Raji (cell line): ENCODE results near the gene SIPA1L3.

ENCODE experiments used
- POLR2A ChIP-seq: IDR thresholded peaks from 2 replicates; pipeline ENCODE4 v1.6.1; 2011; ENCODE audit warnings: low read depth, low read length, control low read depth; ENCODE audit not compliant: insufficient read depth

Gene SIPA1L3

DNA sequence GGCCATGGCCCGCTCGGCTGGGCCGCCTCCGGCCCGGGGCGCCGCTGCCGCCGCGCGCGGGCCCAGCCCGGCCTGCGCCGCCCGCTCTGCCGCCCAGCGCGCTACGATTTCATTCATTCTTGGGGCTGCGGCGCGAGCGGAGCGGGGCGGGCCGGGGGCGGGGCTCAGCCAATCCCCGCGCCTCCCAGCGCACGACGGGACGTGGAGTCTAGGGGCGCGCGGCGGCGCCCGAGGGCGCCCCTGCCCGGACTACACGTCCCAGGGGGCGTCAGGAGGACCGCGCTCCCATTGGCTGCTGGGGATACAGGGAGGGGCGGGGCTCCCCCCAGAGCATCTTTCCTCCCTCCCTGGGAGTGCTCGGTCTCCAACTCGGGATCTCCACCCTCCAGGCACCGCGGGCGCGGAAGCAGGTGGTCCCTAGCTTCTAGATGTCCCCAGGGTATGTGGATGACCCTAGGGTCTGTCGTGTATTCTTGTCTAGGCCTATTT, 322.6 kb downstream of the SIPA1L3 start:
- peak; percentile 55 for TF ChIP-seq POLR2A

DNA sequence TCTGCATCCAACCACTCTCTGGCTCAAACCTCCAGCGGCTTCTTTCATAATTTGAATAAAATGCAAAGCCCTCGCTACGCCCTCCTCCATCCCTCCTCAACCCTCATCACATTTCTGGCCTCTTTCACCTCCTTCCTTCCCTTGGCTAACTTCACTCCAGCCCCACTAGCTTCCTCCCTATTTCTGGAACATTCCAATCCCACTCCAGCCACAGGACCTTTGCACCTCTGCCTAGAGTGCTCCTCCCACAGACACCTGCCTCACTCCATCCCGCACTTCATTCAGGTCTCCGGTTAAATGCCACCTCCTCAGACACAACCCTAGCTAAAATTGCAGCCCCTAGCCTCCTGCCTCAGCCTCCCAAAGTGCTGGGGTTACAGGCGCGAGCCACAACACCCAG, 324.9 kb downstream of the SIPA1L3 start:
- TF ChIP-seq POLR2A: no peak

DNA sequence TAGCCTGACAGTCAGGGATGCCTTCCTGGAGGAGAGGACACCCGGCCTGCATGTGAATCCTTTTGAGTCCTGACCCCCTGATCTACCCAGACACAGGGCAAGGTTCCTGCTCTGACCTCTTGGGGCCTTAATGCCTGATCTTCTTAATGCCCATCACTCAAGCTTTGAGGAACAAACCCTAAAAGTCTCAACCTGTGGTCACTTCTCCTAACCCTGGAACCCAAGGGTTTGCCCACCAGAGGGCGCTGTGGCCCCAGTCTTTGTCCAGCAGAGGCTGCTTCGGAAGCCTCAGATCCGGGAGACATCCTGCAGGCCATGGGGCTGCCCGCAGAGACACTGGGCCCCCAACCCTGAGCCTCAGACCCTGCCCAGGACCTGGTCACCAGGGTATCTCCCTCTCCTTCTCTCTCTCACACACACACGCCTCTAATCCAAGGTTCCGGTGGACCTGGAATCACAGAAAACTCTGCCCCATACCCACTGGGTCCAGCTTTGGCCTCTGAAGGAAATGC, 326.8 kb downstream of the SIPA1L3 start:
- no peak for TF ChIP-seq POLR2A

DNA sequence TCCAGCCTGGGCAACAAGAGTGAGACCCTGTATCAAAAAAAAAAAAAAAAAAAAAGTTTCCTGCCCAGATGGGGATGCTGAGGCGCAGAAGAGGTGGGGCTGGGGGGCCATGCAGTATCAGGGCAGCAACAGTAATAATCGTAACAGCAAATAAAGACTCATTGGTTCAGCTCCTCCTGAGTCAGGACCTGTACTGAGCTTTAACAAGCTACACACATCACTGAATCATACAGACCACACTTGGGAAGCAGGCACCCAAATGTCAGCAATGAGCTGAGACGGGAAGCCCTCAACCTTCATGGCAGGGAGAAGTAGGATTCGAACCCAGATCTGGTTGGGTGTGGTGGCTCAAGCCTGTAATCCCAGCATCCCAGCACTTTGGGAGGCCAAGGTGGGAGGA, 327.6 kb downstream of the SIPA1L3 start:
- no peak for TF ChIP-seq POLR2A

DNA sequence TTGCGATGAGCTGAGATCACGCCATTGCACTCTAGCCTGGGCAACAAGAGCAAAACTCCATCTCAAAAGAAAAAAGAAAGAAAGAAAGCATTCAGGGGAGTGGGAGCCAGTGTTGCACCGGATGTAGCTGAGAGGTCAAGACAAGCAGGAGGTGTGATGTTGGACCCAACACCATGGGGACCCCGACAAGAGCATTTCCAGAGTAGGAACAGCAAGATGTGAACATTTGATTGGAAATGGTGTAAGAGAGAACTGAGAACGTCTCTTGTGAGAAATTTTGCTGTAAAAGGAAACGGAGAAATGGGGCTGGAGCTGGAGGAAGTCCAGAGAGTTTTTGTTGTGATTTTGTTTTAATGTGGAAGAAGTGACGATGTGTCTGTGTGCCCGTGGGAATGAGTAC, 332.8 kb downstream of the SIPA1L3 start:
- TF ChIP-seq POLR2A: no peak

DNA sequence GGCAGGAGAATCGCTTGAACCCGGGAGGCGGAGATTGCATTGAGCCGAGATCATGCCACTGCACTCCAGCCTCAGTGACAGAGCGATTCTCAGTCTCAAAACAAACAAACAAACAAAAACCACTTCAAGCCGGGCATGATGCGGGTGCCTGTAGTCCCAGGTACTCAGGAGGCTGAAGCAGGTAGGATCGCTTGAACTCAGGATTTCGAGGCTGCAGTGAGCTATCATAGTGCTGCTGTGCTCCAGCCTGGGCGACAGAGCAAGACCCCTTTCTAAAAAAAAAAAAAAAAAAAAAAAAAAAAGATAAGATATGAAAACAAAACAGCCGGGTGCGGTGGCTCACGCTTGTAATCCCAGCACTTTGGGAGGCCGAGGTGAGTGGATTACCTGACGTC, 336.3 kb downstream of the SIPA1L3 start:
- no peak for TF ChIP-seq POLR2A

DNA sequence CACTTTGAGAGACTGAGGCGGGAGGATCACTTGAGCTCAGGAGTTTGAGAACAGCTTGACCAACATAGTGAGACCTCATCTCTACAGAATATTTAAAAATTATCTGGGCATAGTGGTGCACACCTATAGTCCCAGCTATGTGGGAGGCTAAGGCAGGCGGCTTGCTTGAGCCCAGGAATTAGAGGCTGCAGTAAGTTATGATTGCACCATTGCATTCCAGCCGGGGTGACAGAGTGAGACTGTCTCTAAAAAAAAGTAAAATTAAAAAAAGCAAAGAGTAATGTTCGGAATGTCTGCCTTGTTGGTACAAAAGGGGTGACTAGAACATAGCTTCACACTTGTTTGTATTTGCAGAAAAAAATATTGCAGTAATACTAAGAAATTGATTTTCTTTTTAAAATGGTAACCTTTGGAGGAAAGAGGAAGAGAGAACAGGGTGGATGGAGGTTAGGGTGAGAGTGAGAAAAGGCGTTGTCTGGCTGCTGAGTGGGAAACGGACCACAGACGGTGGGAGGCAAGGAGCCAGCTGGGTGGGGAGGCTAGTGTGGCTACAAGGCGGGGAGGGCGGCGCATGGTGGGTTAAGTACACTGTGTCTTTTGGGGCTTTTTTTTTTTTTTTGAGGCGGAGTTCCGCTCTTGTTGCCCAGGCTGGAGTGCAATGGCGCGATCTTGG, 339.0 kb downstream of the SIPA1L3 start:
- no peak for TF ChIP-seq POLR2A

DNA sequence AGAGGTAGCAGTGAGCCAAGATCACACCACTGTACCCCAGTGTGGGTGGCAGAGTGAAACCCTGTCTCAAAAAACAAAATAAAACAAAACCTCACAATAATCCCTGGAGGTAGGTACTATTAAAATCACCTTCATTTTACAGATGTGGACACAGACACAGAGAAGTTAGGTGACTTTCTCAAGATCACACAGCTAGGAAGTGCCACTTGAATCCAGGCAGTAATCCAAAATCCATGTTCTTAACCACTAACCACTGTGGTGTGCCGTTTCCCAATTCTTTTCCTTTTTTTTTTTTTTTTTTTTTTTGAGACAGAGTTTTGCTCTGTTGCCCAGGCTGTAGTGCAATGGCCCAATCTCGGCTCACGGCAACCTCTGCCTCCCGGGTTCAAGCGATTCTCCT, 340.1 kb downstream of the SIPA1L3 start:
- TF ChIP-seq POLR2A: no peak

DNA sequence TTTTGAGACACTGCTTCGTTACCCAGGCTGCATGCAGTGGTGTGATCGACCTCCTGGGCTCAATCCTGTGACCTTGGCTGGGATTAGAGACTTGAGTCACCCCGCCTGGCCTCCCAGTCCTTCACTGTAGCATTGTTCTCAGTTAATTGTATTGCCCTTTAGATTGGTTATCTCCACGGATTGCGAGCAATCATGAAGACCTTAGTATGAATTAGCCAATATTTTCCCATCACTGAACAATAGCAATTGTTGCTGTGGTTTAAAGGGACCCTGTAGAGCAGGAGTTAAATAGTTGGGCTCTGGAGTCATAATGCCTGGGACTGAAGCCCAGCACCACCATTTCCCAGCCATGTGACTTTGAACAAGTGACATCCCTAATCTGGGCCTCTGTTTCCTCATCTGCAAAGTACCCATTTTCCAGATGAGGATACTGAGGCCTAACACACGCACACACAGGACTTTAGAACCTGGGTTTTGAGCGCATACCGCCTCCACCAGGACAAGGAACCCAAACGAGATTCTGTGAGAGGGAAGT, 340.8 kb downstream of the SIPA1L3 start:
- TF ChIP-seq POLR2A: no peak

DNA sequence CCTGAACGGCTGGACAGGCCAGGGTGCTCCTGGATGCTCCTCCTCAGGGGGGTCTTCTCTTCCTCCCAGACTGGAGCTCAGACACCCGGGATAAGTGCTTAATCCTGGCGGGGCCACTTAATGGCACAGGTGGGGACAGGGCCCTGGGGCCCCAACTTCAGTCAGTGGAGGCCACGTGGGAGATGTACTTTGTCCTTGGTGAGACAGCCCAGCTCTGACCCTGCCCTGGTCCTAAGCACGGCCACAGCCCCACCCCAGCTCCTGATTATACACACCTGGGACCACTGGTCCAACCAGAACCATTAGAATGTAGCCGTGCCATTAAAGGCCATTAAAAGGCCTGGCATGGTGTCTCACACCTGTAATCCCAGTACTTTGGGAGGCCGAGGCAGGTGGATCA, 341.4 kb downstream of the SIPA1L3 start:
- TF ChIP-seq POLR2A: no peak

DNA sequence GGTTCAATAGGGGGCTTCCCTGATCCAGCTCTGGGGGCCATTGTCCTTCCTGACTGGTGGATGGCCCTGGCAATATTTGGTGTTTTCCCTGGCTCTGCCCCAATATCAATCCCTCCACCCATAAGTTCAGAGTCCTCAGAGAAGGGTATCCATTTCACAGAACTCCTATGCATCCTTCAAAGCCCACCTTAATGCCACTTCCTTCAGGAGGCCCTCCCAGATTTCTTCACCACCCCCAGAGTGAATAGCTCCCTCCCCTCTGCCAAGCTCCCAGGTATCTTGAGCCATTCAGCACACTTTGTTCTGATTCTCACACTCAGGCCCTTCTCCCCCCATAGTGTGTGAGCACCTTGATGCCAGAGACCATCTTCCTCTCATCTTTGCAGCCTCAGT, 343.4 kb downstream of the SIPA1L3 start:
- TF ChIP-seq POLR2A: no peak

DNA sequence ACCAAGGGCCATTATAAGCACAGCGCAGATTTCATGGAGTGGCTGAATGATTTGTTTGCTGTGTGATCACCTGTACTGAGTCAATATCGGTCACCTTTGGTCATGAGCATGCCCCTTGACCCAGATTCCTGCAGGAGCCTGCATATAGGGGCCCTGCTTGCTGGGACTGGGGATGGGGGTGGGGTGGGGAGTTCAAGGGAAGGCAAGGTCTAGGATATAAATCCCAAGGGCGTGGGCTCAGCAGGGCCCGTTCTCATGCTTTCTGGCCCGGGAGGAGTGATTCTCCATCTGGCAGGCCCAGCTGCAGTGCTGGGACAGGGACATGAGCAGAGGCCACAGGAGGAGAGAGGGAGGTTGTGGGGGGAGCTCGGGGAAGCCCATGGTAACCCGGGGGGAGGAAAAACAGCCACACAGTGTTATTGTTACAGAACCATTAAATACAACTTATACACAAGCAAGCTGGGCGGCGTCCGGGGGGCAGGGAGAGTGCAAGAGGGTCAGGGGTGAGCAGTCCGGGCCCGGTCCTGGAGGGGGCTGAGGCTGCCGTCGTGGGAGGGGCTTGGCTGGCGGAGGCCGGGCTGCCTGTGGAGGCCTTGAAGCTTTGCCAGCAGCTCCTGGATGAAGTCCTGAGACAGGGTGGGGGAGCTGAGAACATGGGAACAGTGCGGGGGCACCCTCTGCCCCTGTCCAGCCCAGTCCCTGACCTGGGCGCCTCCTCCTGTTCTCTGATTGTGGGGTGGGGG, 344.0 kb downstream of the SIPA1L3 start:
- no peak for TF ChIP-seq POLR2A

DNA sequence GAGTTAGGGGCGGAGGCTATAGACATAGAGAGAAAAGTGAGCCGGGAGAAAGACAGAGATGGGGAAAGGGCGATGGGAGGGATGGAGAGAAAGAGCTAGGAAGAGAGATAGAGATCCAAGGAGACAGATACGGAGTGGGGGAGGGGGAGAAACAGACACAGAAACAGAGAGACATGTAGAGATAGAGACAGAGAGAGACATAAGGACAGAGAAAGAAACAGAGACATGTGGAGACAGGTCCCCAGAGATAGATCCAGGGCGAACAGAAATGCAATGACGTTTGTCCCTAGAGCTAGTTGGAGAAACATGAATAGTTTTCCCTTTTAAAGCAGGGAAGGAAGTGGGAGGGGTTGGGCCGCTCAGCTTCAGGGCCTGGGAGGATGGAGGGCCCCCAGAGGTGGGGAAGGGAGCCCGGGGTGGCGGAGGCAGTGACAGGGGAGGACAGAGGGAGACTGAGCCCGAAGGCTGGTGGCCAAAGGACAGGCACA, 344.6 kb downstream of the SIPA1L3 start:
- TF ChIP-seq POLR2A: no peak

DNA sequence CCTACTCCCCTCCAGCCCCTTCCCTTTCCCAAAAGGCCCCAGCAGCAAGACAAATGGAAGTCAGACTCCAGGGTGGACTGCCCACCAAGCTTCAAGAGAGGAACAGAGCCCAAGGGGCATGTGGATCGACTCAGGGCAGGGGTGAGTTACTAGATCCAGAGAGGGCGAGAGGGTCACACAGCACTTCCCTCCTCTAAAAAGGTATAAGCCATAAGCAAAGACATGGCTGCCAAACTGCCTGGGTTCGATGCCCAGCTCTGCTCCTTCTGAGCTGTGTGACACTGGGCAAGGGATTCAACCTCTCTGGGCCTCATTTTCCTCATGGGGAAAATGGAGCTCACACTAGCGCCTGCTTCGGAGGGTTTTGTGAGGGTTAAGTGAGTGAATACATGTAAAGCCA, 345.4 kb downstream of the SIPA1L3 start:
- no peak for TF ChIP-seq POLR2A

DNA sequence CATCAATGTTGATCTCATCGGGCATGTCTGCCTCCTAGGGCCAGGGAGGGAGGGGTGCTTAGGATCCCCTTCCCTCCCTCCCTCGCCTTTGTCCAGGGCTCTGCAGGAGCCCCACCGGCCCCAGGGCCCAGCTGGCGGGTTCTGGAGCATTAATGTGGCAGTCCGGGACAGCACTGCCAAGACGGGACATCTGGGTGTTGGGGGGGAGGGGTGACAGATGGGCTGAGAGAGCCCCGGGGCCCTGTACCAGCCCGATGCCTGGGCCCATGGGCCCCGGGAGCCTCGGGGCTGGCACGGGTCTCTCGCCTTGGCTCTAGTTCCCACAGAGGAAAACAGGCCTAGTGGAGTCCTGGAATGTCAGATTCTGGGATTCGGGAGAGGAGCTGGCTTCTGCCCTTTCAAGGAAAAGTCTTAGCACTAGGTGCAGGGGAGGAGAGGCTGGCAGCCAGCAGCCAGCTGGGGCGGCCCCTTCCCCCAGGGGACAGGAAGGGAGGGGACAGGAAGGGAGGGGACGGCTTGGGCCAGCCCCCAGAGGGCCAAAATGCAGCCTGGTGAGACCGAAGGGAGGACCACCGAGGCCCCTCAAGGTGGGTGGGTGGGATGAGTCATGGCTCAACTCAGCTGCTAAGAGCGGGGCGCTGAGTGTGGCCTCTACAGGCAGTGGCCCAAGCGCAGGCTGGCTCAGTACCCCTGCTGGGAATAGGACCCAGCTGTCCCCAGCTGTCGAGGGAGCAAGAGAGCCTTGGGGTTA, 346.1 kb downstream of the SIPA1L3 start:
- TF ChIP-seq POLR2A: 0 out of 2 replicates have a peak, but pooled peaks have one; percentile 10
